ENCODE measurements around the gene ITPR2. TPM values are rescaled to one million over a fixed set of nuclear protein-coding genes. Genes with fewer than 3 reads are reported as not detected.

The ITPR2 gene
- total RNA-seq, 1 donor from 2014 or later = 77.9 TPM

DNA sequence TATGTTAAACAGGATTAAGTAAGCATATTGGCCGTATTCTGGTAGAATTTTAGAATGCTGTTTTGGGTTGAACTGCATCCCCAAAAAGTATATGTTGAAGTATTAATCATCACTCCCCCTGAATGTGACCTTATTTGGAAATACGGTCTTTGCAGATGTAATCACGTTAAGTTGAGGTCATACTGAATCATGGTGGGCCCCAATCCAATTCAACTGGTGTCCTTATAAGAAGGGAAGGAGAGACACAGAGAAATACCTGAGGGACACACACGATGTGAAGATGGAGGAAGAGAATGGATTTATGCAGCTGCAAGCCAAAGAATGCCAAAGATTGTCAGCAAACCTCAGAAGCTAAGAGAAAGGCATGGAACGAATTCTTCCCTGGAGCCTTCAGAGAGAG, 268.6 kb downstream of the ITPR2 start:
- no peaks in the 10 kb centered on the region for H3K36me3 Mint-ChIP-seq (ENCODE audit: unreplicated experiment)
- peaks cover 9% of the 10 kb centered on the region for H3K4me1 Mint-ChIP-seq (ENCODE audit: low read depth, unreplicated experiment)
- H3K27ac Mint-ChIP-seq (ENCODE audit: unreplicated experiment) = no peak overlapping the region
- no peak for DNase-seq
- H3K4me3 Mint-ChIP-seq (ENCODE audit: unreplicated experiment) = no peak overlapping the region
- H3K27me3 Mint-ChIP-seq (ENCODE audit: unreplicated experiment) = peaks cover 3% of the 10 kb centered on the region
- TF ChIP-seq, protein P1, sequence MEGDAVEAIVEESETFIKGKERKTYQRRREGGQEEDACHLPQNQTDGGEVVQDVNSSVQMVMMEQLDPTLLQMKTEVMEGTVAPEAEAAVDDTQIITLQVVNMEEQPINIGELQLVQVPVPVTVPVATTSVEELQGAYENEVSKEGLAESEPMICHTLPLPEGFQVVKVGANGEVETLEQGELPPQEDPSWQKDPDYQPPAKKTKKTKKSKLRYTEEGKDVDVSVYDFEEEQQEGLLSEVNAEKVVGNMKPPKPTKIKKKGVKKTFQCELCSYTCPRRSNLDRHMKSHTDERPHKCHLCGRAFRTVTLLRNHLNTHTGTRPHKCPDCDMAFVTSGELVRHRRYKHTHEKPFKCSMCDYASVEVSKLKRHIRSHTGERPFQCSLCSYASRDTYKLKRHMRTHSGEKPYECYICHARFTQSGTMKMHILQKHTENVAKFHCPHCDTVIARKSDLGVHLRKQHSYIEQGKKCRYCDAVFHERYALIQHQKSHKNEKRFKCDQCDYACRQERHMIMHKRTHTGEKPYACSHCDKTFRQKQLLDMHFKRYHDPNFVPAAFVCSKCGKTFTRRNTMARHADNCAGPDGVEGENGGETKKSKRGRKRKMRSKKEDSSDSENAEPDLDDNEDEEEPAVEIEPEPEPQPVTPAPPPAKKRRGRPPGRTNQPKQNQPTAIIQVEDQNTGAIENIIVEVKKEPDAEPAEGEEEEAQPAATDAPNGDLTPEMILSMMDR (IDR thresholded peaks at IDR 0.05; ENCODE audit: partially characterized antibody, unreplicated experiment) = no peak
- H3K9me3 Mint-ChIP-seq (ENCODE audit: unreplicated experiment) = peaks cover 2% of the 10 kb centered on the region

DNA sequence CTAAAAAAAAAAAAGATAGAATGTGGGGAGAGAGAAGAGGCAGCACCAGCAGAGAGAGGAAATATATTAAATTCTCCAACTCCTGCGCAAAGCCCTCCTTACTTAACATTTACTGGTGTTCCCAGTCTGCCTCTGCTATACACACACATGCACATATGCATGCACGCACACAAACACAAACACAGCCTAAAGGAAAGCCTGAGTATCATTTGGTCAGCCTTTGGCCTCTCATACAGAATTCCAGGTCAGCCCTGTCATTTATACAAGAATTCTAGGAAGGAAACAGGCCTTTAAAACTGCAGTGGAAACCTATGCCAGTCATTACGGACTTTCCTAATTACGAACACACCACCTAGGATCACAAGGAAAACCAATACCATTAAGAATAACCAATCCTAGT, 269.4 kb downstream of the ITPR2 start:
- H3K27ac Mint-ChIP-seq (ENCODE audit: unreplicated experiment) = no peak overlapping the region
- DNase-seq = no peak
- no peaks in the 10 kb centered on the region for H3K36me3 Mint-ChIP-seq (ENCODE audit: unreplicated experiment)
- no peak overlapping the region for H3K4me3 Mint-ChIP-seq (ENCODE audit: unreplicated experiment)
- peaks cover 9% of the 10 kb centered on the region for H3K4me1 Mint-ChIP-seq (ENCODE audit: low read depth, unreplicated experiment)
- TF ChIP-seq, protein P1 (IDR thresholded peaks at IDR 0.05; ENCODE audit: partially characterized antibody, unreplicated experiment) = no peak
- H3K27me3 Mint-ChIP-seq (ENCODE audit: unreplicated experiment) = peaks cover 3% of the 10 kb centered on the region
- peaks cover 2% of the 10 kb centered on the region for H3K9me3 Mint-ChIP-seq (ENCODE audit: unreplicated experiment)

DNA sequence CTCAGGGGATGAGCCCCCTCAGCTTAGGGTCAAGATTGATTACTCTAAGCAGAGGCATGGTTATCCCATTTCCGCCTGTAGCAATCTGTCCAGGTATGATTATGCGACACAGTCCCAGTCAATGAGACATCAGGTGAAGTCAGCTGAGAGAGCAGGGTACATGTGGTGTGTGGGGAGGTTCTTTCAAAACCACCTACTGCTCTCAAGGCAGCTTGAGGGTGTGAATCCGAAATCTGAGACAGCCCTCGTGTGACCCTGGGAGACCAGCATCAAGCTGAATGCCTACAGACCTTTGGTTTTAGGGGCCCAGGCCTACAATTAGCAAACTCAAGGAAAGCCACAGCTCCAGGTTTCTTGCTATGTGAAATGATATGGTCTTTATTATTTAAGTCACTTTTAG, 275.7 kb downstream of the ITPR2 start:
- no peaks in the 10 kb centered on the region for H3K27me3 Mint-ChIP-seq (ENCODE audit: unreplicated experiment)
- peaks cover 2% of the 10 kb centered on the region for H3K4me1 Mint-ChIP-seq (ENCODE audit: low read depth, unreplicated experiment)
- peaks cover 5% of the 10 kb centered on the region for H3K36me3 Mint-ChIP-seq (ENCODE audit: unreplicated experiment)
- no peak overlapping the region for H3K27ac Mint-ChIP-seq (ENCODE audit: unreplicated experiment)
- H3K9me3 Mint-ChIP-seq (ENCODE audit: unreplicated experiment) = no peaks in the 10 kb centered on the region
- H3K4me3 Mint-ChIP-seq (ENCODE audit: unreplicated experiment) = no peak overlapping the region
- TF ChIP-seq, protein P1 (IDR thresholded peaks at IDR 0.05; ENCODE audit: partially characterized antibody, unreplicated experiment) = no peak
- no peak for DNase-seq

DNA sequence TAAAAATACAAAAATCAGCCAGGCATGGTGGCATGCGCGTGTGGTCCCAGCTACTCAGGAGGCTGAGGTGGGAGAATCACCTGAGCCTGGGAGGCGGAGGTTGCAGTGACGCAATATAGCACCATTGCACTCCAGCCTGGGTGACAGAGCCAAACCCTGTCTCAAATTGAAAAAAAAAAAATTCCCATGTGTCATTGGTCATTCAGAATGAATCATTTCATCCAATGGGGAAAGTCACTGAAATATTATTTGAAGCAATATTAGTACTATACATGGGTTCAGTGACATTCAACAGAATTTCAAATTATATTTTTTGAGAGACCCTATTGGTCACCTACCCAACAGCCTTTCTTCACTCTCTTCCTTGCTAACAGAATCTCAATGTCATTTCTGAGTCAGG, 276.1 kb downstream of the ITPR2 start:
- peaks cover 2% of the 10 kb centered on the region for H3K4me1 Mint-ChIP-seq (ENCODE audit: low read depth, unreplicated experiment)
- TF ChIP-seq, protein P1 (IDR thresholded peaks at IDR 0.05; ENCODE audit: partially characterized antibody, unreplicated experiment) = no peak
- no peak overlapping the region for H3K27ac Mint-ChIP-seq (ENCODE audit: unreplicated experiment)
- no peaks in the 10 kb centered on the region for H3K9me3 Mint-ChIP-seq (ENCODE audit: unreplicated experiment)
- DNase-seq = no peak
- peaks cover 5% of the 10 kb centered on the region for H3K36me3 Mint-ChIP-seq (ENCODE audit: unreplicated experiment)
- H3K4me3 Mint-ChIP-seq (ENCODE audit: unreplicated experiment) = no peak overlapping the region
- H3K27me3 Mint-ChIP-seq (ENCODE audit: unreplicated experiment) = no peaks in the 10 kb centered on the region

DNA sequence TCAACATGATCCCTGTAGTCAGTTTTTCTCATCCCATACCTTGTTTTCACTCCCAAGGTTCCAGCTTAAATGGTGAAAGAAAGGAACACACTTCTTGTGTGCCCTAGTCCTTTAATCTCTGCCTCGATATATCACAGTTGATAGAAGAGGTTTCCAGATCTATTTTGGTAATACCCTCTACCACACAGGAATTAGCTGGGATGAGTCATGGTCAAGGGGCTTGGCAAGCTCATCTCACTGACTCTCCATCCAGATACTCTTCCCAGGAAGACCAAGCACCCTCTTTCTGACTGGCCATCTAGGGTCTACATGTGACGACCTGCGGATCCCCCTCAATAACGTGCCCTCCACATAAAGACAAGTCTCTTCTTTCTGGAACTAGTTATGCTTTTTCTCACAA, 277.9 kb downstream of the ITPR2 start:
- no peak overlapping the region for H3K4me3 Mint-ChIP-seq (ENCODE audit: unreplicated experiment)
- no peaks in the 10 kb centered on the region for H3K27me3 Mint-ChIP-seq (ENCODE audit: unreplicated experiment)
- H3K27ac Mint-ChIP-seq (ENCODE audit: unreplicated experiment) = no peak overlapping the region
- TF ChIP-seq, protein P1 (IDR thresholded peaks at IDR 0.05; ENCODE audit: partially characterized antibody, unreplicated experiment) = no peak
- peaks cover 2% of the 10 kb centered on the region for H3K4me1 Mint-ChIP-seq (ENCODE audit: low read depth, unreplicated experiment)
- H3K36me3 Mint-ChIP-seq (ENCODE audit: unreplicated experiment) = peaks cover 5% of the 10 kb centered on the region
- H3K9me3 Mint-ChIP-seq (ENCODE audit: unreplicated experiment) = no peaks in the 10 kb centered on the region
- DNase-seq = no peak

Data from glutamatergic neuron (in vitro differentiated cells).